HG02938 (cell line): ENCODE measurements around the gene DTYMK.

Experiments used
- ATAC-seq: cut with Tn5 transposase; IDR thresholded peaks from one replicate; pipeline ENCODE4 v1.9.1; 2021; ENCODE audit warnings: mild to moderate bottlenecking, moderate library complexity; ENCODE audit not compliant: unreplicated experiment

Gene DTYMK

GRCh38 chr2:241649927-241650326 lies 36.7 kb downstream of the DTYMK start:
- no peak for ATAC-seq

GRCh38 chr2:241649404-241649803 lies 37.2 kb downstream of the DTYMK start:
- no peak for ATAC-seq

- ATAC-seq = no peak
Measured at GRCh38 chr2:241648453-241648852, 38.2 kb downstream of the DTYMK start.

GRCh38 chr2:241645915-241646645 lies 40.5 kb downstream of the DTYMK start:
- ATAC-seq = no peak

- ATAC-seq = no peak
Measured at GRCh38 chr2:241645056-241645914, 41.3 kb downstream of the DTYMK start.

- no peak for ATAC-seq
Measured at GRCh38 chr2:241641631-241642030, 45.0 kb downstream of the DTYMK start.

GRCh38 chr2:241640165-241640795 lies 46.3 kb downstream of the DTYMK start:
- no peak for ATAC-seq

GRCh38 chr2:241639385-241639784 lies 47.2 kb downstream of the DTYMK start:
- no peak for ATAC-seq

- no peak for ATAC-seq
Measured at GRCh38 chr2:241638940-241639339, 47.7 kb downstream of the DTYMK start.

GRCh38 chr2:241637795-241638660 lies 48.6 kb downstream of the DTYMK start:
- ATAC-seq = peak; percentile 14

- peak; percentile 58 for ATAC-seq
Measured at GRCh38 chr2:241637018-241637794, 49.4 kb downstream of the DTYMK start, which contains the start of the genes ATG4B and THAP4. ATG4B (plus strand) TSS chr2:241637693; CDS start chr2:241637715, 22 bp downstream. THAP4 (minus strand) TSS chr2:241637158; CDS start chr2:241637017, 141 bp downstream.

GRCh38 chr2:241636182-241637017 lies 50.2 kb downstream of the DTYMK start:
- ATAC-seq = peak; percentile 23

- ATAC-seq = no peak
Measured at GRCh38 chr2:241635756-241636155, 50.9 kb downstream of the DTYMK start.

GRCh38 chr2:241633561-241633960 lies 53.1 kb downstream of the DTYMK start:
- no peak for ATAC-seq

- ATAC-seq = no peak
Measured at GRCh38 chr2:241632478-241633325, 53.9 kb downstream of the DTYMK start.

- ATAC-seq = no peak
Measured at GRCh38 chr2:241629762-241630435, 56.7 kb downstream of the DTYMK start.

GRCh38 chr2:241627675-241628074 lies 58.9 kb downstream of the DTYMK start:
- ATAC-seq = no peak
